RWPE2 (cell line): ENCODE measurements around the gene IFI27.

Experiments
- ATAC-seq: fragments of 200-7000 bp; cut with Tn5 transposase; 3 replicates; pipeline ENCODE4 v1.9.1; 2021; ENCODE audit warnings: low read depth
- DNase-seq: peaks from one replicate; pipeline ENCODE4 v3.0.0-alpha.2; 2020; ENCODE audit warnings: low spot score
- H3K27ac ChIP-seq: fragments of 450-650 bp; 2 replicates; pipeline ENCODE4 v1.5.1; 2017; ENCODE audit warnings: mild to moderate bottlenecking; ENCODE audit not compliant: poor library complexity, severe bottlenecking
- H3K27me3 ChIP-seq: fragments of 250-450 bp; sonication (Bioruptor Pico); 2 replicates; pipeline ENCODE4 v1.5.1; 2021; ENCODE audit warnings: mild to moderate bottlenecking, moderate library complexity; ENCODE audit not compliant: insufficient read depth, poor library complexity, severe bottlenecking
- H3K36me3 ChIP-seq: fragments of 250-450 bp; sonication (Bioruptor Pico); 2 replicates; pipeline ENCODE4 v1.5.1; 2020; ENCODE audit warnings: low read depth, mild to moderate bottlenecking, moderate library complexity
- H3K4me1 ChIP-seq: fragments of 250-450 bp; sonication (Bioruptor Pico); 2 replicates; pipeline ENCODE4 v1.5.1; 2021; ENCODE audit warnings: mild to moderate bottlenecking, moderate library complexity; ENCODE audit not compliant: insufficient read depth, poor library complexity, severe bottlenecking
- H3K4me3 ChIP-seq: fragments of 250-450 bp; sonication (Bioruptor Pico); 2 replicates; pipeline ENCODE4 v1.5.1; 2021; ENCODE audit warnings: mild to moderate bottlenecking, moderate library complexity; ENCODE audit not compliant: severe bottlenecking
- H3K9me3 ChIP-seq: fragments of 250-450 bp; sonication (Bioruptor Pico); 2 replicates; pipeline ENCODE4 v1.5.1; 2021; ENCODE audit warnings: mild to moderate bottlenecking, moderate library complexity; ENCODE audit not compliant: severe bottlenecking
- TF ChIP-seq, protein P1 (sequence below): fragments of 450-650 bp; IDR thresholded peaks from one replicate; pipeline ENCODE4 v1.5.1; 2017; ENCODE audit warnings: mild to moderate bottlenecking, moderate library complexity; ENCODE audit not compliant: poor library complexity, severe bottlenecking

IFI27 gene

DNA sequence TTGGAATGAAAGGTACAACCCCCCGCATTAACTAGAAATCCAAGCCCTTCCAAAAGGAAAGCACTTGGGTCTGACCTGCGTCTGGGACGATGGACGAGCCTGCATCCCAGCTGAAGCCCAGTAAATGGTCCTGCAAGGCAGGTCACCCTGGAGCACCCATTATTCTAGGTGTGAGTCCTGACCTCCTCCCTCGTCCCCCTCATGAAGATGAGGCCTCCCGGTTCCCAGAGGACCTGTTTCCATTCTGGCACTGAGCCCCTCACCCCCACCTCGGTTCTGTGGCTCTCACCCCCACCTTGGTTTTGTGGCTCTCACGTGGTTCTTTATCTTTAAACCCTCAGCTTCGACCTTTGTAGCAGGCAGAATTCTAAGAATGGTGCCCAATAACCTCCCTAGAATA lies 7.3 kb downstream of the IFI27 start:
- Histone ChIP-seq H3K4me1 (no peaks in the 10 kb centered on the region), H3K4me3 (no peak overlapping the region)
- ATAC-seq: no peak

DNA sequence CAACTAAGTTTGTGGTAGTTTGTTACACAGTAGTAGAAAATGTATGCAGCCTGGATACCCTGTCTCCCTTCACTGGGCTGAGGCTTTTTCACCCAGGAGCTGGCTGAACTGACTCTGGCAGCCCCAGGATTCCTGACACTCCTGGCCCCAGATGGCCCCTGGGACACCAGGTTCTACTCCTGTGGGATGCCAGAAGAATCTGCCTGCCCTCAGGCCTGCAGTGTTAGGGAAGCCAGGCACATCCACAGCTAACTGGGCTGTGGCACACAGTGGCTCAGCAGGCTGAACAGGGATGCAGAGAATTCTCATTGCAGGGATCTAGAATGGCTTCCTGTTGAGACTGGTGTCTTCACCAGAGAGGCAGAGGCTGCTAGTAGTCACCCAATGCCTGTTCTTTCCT lies 8.5 kb downstream of the IFI27 start:
- Histone ChIP-seq H3K27ac (no peak overlapping the region), H3K9me3 (no peaks in the 10 kb centered on the region), H3K27me3 (no peaks in the 10 kb centered on the region), H3K36me3 (no peaks in the 10 kb centered on the region), H3K4me3 (no peak overlapping the region), H3K4me1 (no peaks in the 10 kb centered on the region)
- DNase-seq: peak; percentile 49
- TF ChIP-seq, protein P1, sequence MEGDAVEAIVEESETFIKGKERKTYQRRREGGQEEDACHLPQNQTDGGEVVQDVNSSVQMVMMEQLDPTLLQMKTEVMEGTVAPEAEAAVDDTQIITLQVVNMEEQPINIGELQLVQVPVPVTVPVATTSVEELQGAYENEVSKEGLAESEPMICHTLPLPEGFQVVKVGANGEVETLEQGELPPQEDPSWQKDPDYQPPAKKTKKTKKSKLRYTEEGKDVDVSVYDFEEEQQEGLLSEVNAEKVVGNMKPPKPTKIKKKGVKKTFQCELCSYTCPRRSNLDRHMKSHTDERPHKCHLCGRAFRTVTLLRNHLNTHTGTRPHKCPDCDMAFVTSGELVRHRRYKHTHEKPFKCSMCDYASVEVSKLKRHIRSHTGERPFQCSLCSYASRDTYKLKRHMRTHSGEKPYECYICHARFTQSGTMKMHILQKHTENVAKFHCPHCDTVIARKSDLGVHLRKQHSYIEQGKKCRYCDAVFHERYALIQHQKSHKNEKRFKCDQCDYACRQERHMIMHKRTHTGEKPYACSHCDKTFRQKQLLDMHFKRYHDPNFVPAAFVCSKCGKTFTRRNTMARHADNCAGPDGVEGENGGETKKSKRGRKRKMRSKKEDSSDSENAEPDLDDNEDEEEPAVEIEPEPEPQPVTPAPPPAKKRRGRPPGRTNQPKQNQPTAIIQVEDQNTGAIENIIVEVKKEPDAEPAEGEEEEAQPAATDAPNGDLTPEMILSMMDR: no peak
- no peak for ATAC-seq

More for the DNA sequence above, 7.3 kb downstream of the IFI27 start:
- Histone ChIP-seq H3K27ac (no peak overlapping the region), H3K9me3 (no peaks in the 10 kb centered on the region), H3K36me3 (no peaks in the 10 kb centered on the region), H3K27me3 (no peaks in the 10 kb centered on the region)
- peak; percentile 45 for DNase-seq
- TF ChIP-seq, protein P1: no peak

DNA sequence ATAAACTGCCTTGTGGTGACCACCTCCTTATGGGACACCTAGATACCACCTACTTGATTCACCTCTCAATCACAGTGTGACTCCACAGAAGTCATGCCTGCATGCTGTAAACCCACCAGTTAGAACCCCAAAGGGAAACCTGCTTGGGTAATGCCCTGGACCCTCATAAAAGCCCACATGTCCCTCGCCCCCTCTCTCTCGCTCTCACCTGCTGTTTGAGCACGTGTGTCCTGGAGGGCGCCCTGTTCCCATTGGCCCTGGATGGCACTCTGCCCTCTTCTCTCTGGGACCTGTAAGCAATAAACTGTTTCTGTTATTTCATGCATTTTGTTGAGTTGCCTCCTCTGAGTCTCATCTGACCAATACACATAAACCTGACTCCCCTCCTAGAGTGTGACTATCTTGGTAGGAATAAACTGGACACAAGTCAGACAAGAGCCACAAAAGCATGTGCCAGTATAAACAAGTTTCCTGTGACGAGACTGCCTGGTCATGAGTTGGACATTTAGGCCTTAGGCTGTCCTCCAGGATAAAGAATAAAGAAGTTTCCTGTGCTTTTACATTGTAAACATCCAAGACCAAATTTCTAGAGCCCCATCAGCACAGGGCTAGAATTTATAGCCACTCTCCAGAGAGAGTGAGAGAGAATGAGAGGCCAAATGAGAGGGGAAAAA lies 10.3 kb downstream of the IFI27 start:
- no peaks in the 10 kb centered on the region for H3K36me3 ChIP-seq
- no peak overlapping the region for H3K27ac ChIP-seq
- peak; percentile 34 for DNase-seq
- H3K27me3 ChIP-seq: no peaks in the 10 kb centered on the region
- H3K9me3 ChIP-seq: no peaks in the 10 kb centered on the region
- H3K4me3 ChIP-seq: no peak overlapping the region
- ATAC-seq: no peak
- no peaks in the 10 kb centered on the region for H3K4me1 ChIP-seq
- TF ChIP-seq, protein P1: no peak

DNA sequence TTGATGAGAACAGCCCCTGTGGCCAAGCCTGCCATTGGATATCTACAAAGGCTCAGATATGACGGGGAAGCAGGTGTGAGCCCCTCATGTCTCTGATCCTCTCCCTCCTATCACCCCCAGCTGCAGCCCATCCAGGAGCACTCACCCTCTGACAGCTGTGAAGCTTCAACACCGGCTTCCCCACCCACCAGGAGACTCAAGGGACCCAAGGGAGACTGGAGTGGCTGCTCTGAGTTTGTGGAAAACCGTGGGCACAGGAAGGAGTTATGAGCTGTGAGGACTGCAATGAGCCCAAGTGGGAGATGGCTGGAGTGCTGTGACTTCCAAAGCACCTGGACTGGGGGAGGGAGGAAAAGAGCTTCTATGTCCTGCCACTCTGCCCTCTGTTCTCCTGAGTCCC lies 10.9 kb downstream of the IFI27 start:
- H3K4me3 ChIP-seq: no peak overlapping the region
- H3K27me3 ChIP-seq: no peaks in the 10 kb centered on the region
- H3K27ac ChIP-seq: no peak overlapping the region
- H3K9me3 ChIP-seq: no peaks in the 10 kb centered on the region
- no peaks in the 10 kb centered on the region for H3K4me1 ChIP-seq
- ATAC-seq: no peak
- TF ChIP-seq, protein P1: no peak
- no peak for DNase-seq
- no peaks in the 10 kb centered on the region for H3K36me3 ChIP-seq

DNA sequence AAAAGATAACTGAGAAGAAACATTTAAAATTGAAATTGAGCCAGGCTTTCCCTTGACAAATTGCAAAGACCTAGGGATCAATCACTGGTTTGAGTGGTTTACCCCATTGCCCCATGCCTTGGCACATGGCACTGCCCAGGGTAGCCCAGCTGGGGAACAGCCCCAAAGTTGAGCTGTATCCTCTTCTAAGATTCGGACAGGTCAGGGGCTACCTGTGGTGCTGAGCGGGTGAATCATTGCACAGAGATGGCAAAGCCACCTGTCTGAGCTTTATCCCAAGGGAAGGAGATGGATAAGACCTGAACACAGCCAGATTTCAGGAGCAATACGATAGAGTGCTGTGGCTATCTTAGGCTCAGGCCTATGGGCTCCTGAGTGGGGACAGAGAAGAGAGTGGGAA lies 11.9 kb downstream of the IFI27 start:
- H3K36me3 ChIP-seq: no peaks in the 10 kb centered on the region
- no peak overlapping the region for H3K27ac ChIP-seq
- TF ChIP-seq, protein P1: no peak
- no peaks in the 10 kb centered on the region for H3K9me3 ChIP-seq
- ATAC-seq (no peak), DNase-seq (no peak)
- H3K4me3 ChIP-seq: no peak overlapping the region
- H3K27me3 ChIP-seq: no peaks in the 10 kb centered on the region
- H3K4me1 ChIP-seq: no peaks in the 10 kb centered on the region
